Stimulated activated CD4-positive, alpha-beta T cell treated with anti-CD3 and anti-CD28 coated beads, Interleukin-12 subunit alpha, Interleukin-12 subunit beta, amount 100 ng/mL, for 48 hours (primary cell): ENCODE results near the gene JDP2.
"Not testable (repeated sequence)": the region's sequence is repeated elsewhere in the genome, so short reads cannot be mapped to it uniquely, and the experiment has no call there.

ENCODE experiments used
- DNase-seq, 3 donors: peaks; one replicate each; pipeline ENCODE4 v3.0.0-alpha.2; 2020; ENCODE audit warnings: low read depth in 2 of 3, low spot score in 1 of 3

JDP2 gene, protein sequence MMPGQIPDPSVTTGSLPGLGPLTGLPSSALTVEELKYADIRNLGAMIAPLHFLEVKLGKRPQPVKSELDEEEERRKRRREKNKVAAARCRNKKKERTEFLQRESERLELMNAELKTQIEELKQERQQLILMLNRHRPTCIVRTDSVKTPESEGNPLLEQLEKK

GRCh38 chr14:75427482-75428229, at the start of gene JDP2:
Gene JDP2, plus strand, starts transcription at chr14:75428022. Its CDS starts 9,899 bp downstream, at chr14:75437921.
- DNase-seq: peak in 2 of 3 donors; percentile 12 to 21

DNA sequence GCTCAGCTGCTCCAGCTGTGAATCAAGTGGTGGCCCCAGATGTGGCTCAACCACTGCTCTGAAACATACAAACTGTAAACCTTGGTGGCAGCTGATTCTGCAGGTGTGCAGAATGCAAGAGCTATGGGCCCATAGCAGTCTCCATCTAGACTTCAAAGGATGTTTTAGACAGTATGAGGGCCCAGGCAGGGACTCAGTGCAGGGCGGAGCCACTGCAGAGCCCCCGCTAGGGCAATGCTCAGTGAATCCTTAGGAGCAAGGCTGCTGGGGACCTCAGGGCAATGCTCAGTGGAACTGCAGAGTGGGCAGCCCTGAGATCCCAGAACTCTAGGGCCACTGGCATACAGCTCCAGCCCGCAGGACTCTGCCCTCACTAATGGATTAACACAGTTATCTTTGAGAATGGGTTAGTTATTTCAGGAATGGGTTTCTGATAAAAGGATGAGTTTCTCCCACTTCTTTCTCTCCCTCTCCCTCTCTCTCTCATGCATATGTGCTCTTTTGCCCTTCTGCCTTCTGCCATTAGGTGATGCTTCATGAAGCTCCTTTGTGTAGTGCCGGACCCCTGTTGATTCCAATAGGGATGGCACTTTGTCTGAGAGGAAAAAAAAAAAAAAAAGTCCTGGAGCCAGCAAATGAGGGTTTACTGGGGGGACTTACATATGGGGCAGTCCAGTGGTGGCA, 48.4 kb upstream of the JDP2 start:
- DNase-seq: no peak

- no peak for DNase-seq
Observed at GRCh38 chr14:75379930-75380270, 47.9 kb upstream of the JDP2 start.

- DNase-seq: no peak
Observed at GRCh38 chr14:75380656-75381055, 47.2 kb upstream of the JDP2 start.

- DNase-seq: no peak
Observed at GRCh38 chr14:75381642-75382041, 46.2 kb upstream of the JDP2 start.

GRCh38 chr14:75383219-75383618, 44.6 kb upstream of the JDP2 start:
- not testable (repeated sequence) for DNase-seq

DNA sequence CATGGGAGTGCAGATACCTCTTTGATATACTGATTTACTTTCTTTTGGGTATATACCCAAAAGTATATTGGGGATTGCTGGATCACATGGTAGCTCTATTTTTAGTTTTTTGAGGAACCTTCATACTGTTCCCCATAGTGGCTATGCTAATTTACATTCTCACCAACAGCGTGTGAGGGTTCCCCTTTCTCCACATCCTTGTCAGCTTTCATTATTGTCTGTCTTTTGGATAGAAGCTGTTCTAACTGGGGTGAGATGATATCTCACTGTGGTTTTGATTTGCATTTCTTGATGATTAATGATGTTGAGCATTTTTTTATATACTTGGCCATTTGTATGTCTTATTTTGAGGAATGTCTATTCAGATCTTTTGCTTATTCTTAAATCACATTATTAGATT, 44.1 kb upstream of the JDP2 start:
- DNase-seq: no peak

DNA sequence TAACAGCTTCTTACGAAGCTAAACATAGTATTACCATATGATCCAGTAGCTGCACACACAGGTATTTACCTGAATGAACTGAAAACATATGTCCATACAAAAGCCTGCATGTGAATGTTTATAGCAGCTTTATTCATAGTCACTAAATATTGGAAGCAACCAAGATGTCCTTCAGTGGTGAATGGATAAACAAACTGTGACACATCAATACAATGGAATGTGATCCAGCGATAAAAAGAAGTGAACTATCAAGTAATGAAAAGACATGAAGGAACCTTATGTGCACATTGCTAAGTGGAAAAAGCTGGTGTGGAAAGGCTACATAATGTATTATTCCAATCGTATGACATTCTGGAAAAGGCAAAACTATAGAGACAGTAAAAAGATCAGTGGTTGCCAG, 38.1 kb upstream of the JDP2 start:
- DNase-seq: no peak

GRCh38 chr14:75390183-75390582, 37.6 kb upstream of the JDP2 start:
- no peak for DNase-seq

GRCh38 chr14:75391953-75392352, 35.9 kb upstream of the JDP2 start:
- no peak for DNase-seq

DNA sequence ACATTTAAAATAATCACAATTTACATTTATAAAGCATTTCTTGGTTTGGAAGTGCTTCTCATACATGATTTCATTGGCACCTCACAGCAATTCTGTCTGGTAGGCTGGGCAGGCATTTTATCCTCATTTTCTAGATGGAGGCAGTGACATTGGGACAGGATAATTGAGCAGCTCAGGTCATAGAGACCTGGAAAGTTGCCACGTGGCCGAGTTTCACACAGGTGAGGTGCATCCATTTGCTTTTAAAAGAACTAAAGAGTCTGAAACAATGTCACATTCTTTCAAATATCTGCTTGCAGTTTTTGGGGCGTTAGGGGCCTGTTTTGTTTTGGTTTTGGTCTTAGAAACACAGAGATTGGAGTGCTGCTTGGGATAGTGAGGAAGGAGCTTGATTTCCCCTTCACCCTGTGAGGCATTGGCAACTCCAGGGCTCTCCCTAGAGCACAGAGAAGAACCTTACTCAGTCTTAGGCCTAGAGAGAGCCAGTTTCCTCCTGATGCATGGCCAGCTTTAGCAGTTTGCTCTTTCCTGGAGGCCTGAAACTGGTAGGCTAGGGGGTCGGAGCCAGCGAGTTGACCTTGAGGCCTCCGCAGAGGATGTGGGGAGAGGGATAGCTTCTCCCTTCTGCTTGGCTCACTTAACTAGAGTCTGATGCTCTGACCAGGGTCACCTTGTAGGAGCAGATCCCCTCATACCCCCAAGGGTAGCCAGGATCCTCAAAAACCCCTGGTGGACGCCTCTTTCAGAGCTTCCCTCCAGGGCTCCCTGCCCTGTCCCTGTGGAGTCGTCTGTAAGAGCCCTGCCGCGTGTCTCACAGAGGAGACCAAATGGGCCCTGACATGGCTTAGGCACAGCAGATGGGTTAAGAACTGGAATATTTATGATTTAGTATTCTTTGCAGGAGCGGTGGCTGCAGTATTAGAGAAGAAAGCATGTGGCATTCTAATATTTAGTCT, 34.9 kb upstream of the JDP2 start:
- DNase-seq: no peak

DNA sequence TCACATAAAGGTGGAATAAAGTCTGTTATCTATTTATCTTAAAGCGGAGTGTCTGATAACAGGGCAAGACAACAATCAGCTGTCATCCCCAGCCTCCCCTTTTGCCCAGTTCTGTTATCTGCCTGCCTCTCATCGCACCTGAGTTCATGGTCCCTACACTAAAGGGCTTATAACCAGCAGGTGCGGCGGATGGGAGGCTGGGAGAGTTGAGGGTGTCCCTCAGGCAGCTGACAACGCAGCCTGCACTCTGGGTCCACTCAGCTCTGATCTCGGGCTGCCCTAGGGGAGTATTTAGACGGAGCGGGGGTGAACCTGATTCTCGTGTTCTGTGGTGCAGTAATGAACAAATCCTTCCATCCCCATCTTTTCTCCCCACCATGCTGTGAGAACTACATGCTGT, 34.0 kb upstream of the JDP2 start:
- DNase-seq: no peak

GRCh38 chr14:75395862-75396261, 32.0 kb upstream of the JDP2 start:
- DNase-seq: no peak

GRCh38 chr14:75399321-75399720, 28.5 kb upstream of the JDP2 start:
- DNase-seq: no peak

- no peak for DNase-seq
Observed at GRCh38 chr14:75399843-75400775, 27.7 kb upstream of the JDP2 start.

GRCh38 chr14:75401361-75401760, 26.5 kb upstream of the JDP2 start:
- DNase-seq: no peak

DNA sequence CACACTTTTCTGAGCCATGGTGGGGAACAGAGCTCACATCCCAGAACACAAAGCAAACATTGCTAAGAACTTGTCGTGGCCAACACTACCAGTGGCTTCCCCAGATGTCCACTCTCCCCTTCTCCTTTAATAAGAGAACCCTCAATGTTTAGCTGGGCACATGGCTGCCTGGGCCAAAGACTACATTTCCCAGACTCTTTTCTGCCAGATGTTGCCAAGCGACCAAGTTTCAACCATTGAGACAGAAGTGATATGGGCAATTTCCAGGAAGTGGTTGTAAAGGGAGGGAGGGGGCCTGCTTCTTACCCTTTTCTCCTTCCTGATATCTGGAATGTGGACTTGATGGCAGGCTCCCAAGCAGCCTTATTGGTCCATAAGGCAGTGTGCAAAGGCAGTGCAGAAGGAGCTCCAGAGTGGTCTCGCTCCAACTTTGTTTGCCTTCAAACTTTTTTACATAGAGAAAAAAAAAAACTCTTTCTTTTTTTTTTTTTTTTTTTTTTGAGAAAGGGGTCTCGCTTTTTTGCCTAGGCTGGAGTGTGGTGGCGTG, 24.9 kb upstream of the JDP2 start:
- no peak for DNase-seq

GRCh38 chr14:75404847-75405246, 23.0 kb upstream of the JDP2 start:
- DNase-seq: no peak

- DNase-seq: no peak
Observed at GRCh38 chr14:75406102-75406501, 21.7 kb upstream of the JDP2 start.

- no peak for DNase-seq
Observed at GRCh38 chr14:75406856-75407255, 21.0 kb upstream of the JDP2 start.
